Upper lobe of right lung (tissue), 1 donor: ENCODE measurements around the gene DMD. TPM values are rescaled to one million over a fixed set of nuclear protein-coding genes. Genes with fewer than 3 reads are reported as not detected.

ENCODE experiments used
- ATAC-seq: fragments of 200-7000 bp; cut with Tn5 transposase; one replicate; pipeline ENCODE4 v1.9.1; 2020; ENCODE audit warnings: mild to moderate bottlenecking, moderate library complexity
- DNase-seq: peaks from one replicate; pipeline ENCODE4 v3.0.0-alpha.2; 2020
- H3K27ac ChIP-seq: fragments of 200-600 bp; one replicate; pipeline ENCODE4 v1.8.0; 2022
- H3K27me3 ChIP-seq: fragments of 200-600 bp; one replicate; pipeline ENCODE4 v1.8.0; 2022; ENCODE audit warnings: mild to moderate bottlenecking
- H3K36me3 ChIP-seq: fragments of 200-600 bp; one replicate; pipeline ENCODE4 v1.8.0; 2022
- H3K4me1 ChIP-seq: fragments of 200-600 bp; one replicate; pipeline ENCODE4 v1.8.0; 2022
- H3K4me3 ChIP-seq: fragments of 200-600 bp; one replicate; pipeline ENCODE4 v1.8.0; 2022; ENCODE audit warnings: mild to moderate bottlenecking
- H3K9me3 ChIP-seq: fragments of 200-600 bp; one replicate; pipeline ENCODE4 v1.8.0; 2022
- CTCF ChIP-seq: fragments of 200-600 bp; IDR thresholded peaks from one replicate; pipeline ENCODE4 v1.8.0; 2022; ENCODE audit warnings: antibody characterized with exemption
- intact Hi-C: fragments of 100-400 bp; cut with DNase I; formaldehyde crosslinking; loops from one replicate; pipeline ENCODE4 v1.11.0; 2022
- total RNA-seq: library from RNA; stranded (reverse); fragmentation: NEBNext Ultra II Directional; extraction: Animal tissue kit (Norgen Biotek cat#: 25700); gene quantifications from one replicate; pipeline ENCODE4 v1.2.1, GENCODE V29; 2021
- donor health status: DM: no; HTN: yes; CAD: no; lungs with severe emphysema.

Gene DMD
- total RNA-seq, 1 donor from 2014 or later = 24.7 TPM

- no peaks in the 10 kb centered on the region for H3K9me3 ChIP-seq
- no peaks in the 10 kb centered on the region for H3K36me3 ChIP-seq
- no peak overlapping the region for H3K27ac ChIP-seq
- intact Hi-C loops = no loop called here
- H3K4me3 ChIP-seq = no peak overlapping the region
- ATAC-seq = no peak
- H3K27me3 ChIP-seq = no peaks in the 10 kb centered on the region
- no peaks in the 10 kb centered on the region for H3K4me1 ChIP-seq
- DNase-seq = no peak
- TF ChIP-seq CTCF = no peak
Observed at GRCh38 chrX:32495855-32496254, 715.5 kb downstream of the DMD start.

GRCh38 chrX:32489125-32489524, 722.2 kb downstream of the DMD start:
- H3K27ac ChIP-seq = no peak overlapping the region
- ATAC-seq (no peak), DNase-seq (no peak)
- no peaks in the 10 kb centered on the region for H3K9me3 ChIP-seq
- H3K27me3 ChIP-seq = no peaks in the 10 kb centered on the region
- no peaks in the 10 kb centered on the region for H3K4me1 ChIP-seq
- TF ChIP-seq CTCF = no peak
- H3K36me3 ChIP-seq = no peaks in the 10 kb centered on the region
- no peak overlapping the region for H3K4me3 ChIP-seq
- intact Hi-C loops = no loop called here

- no peaks in the 10 kb centered on the region for H3K36me3 ChIP-seq
- H3K9me3 ChIP-seq = no peaks in the 10 kb centered on the region
- intact Hi-C loops = no loop called here
- ATAC-seq (no peak), DNase-seq (no peak)
- TF ChIP-seq CTCF = peak; percentile 20
- no peaks in the 10 kb centered on the region for H3K27me3 ChIP-seq
- no peak overlapping the region for H3K4me3 ChIP-seq
- no peaks in the 10 kb centered on the region for H3K4me1 ChIP-seq
- no peak overlapping the region for H3K27ac ChIP-seq
Observed at GRCh38 chrX:32483534-32484136, 727.7 kb downstream of the DMD start.

- Histone ChIP-seq H3K36me3 (no peaks in the 10 kb centered on the region), H3K27ac (no peak overlapping the region), H3K9me3 (no peaks in the 10 kb centered on the region), H3K27me3 (no peaks in the 10 kb centered on the region), H3K4me3 (no peak overlapping the region), H3K4me1 (no peaks in the 10 kb centered on the region)
- DNase-seq (no peak), ATAC-seq (no peak)
- intact Hi-C loops = no loop called here
- no peak for TF ChIP-seq CTCF
Observed at GRCh38 chrX:32480019-32480418, 731.3 kb downstream of the DMD start.

GRCh38 chrX:32472364-32472763, 739.0 kb downstream of the DMD start:
- DNase-seq = no peak
- Histone ChIP-seq H3K4me3 (no peak overlapping the region), H3K36me3 (no peaks in the 10 kb centered on the region), H3K9me3 (no peaks in the 10 kb centered on the region), H3K27ac (no peak overlapping the region), H3K4me1 (no peaks in the 10 kb centered on the region), H3K27me3 (no peaks in the 10 kb centered on the region)
- ATAC-seq = no peak
- intact Hi-C loops = no loop called here
- TF ChIP-seq CTCF = no peak

GRCh38 chrX:32455704-32456103, 755.6 kb downstream of the DMD start:
- Histone ChIP-seq H3K4me3 (no peak overlapping the region), H3K4me1 (no peaks in the 10 kb centered on the region), H3K9me3 (no peaks in the 10 kb centered on the region), H3K27ac (no peak overlapping the region), H3K36me3 (no peaks in the 10 kb centered on the region), H3K27me3 (no peaks in the 10 kb centered on the region)
- TF ChIP-seq CTCF = no peak
- ATAC-seq = no peak
- intact Hi-C loops = no loop called here
- no peak for DNase-seq
